Lung (tissue), 12 donors: ENCODE measurements around the gene VCAN. TPM values are rescaled to one million over a fixed set of nuclear protein-coding genes. Genes with fewer than 3 reads are reported as not detected.

Source experiments
- ATAC-seq: fragments of 200-7000 bp; cut with Tn5 transposase; one replicate; pipeline ENCODE4 v1.9.1; 2020; ENCODE audit warnings: moderate number of reproducible peaks; ENCODE audit not compliant: insufficient read depth, low FRiP score
- DNase-seq, 3 donors: peaks; one replicate each; pipeline ENCODE4 v3.0.0-alpha.2; 2013 to 2017
- H3K27ac ChIP-seq, 2 donors: one replicate each; pipeline ENCODE4 v1.5.1; 2013; ENCODE audit warnings: mild to moderate bottlenecking in 2 of 2, moderate library complexity in 2 of 2, control low read depth in 1 of 2, inconsistent platforms in 1 of 2, low read depth in 1 of 2, low read length in 1 of 2
- H3K27me3 ChIP-seq, 3 donors: one replicate each; pipeline ENCODE4 v1.5.1; 2013; ENCODE audit warnings: low read length in 2 of 3; ENCODE audit not compliant: control insufficient read depth in 3 of 3, insufficient read depth in 3 of 3
- H3K36me3 ChIP-seq, 4 donors: one replicate each; pipeline ENCODE4 v1.5.1; 2013; ENCODE audit warnings: low read length in 4 of 4, mild to moderate bottlenecking in 1 of 4, moderate library complexity in 1 of 4; ENCODE audit not compliant: control insufficient read depth in 4 of 4, insufficient read depth in 4 of 4
- H3K4me1 ChIP-seq, 5 donors: one replicate each; pipeline ENCODE4 v1.5.1; 2013; ENCODE audit warnings: low read length in 5 of 5, mild to moderate bottlenecking in 2 of 5, moderate library complexity in 1 of 5; ENCODE audit not compliant: control insufficient read depth in 5 of 5, insufficient read depth in 5 of 5
- H3K4me3 ChIP-seq: one replicate; pipeline ENCODE4 v1.5.1; 2013; ENCODE audit warnings: mild to moderate bottlenecking, control low read depth, moderate library complexity
- H3K9ac ChIP-seq, 2 donors: one replicate each; pipeline ENCODE4 v1.5.1; 2013; ENCODE audit warnings: low read length in 2 of 2, control low read depth in 1 of 2; ENCODE audit not compliant: insufficient read depth in 1 of 2
- H3K9me3 ChIP-seq, 4 donors: one replicate each; pipeline ENCODE4 v1.5.1; 2013; ENCODE audit warnings: low read length in 3 of 4, mild to moderate bottlenecking in 1 of 4, moderate library complexity in 1 of 4; ENCODE audit not compliant: control insufficient read depth in 4 of 4, insufficient read depth in 3 of 4
- WGBS, 2 donors: extraction: QIAGEN DNeasy Blood & Tissue Kit; methylation state at CpG; one replicate each; pipeline ENCODE4 v1.1.7; 2013; 5-methylcytosine and 5-hydroxymethylcytosine counted together
- polyA plus RNA-seq, 2 donors: library from polyadenylated mRNA; stranded (reverse); fragments of 200-250 nt; gene quantifications; one replicate each; pipeline ENCODE4 v1.2.1, GENCODE V29; 2013
- total RNA-seq, 2 donors: library from RNA; depleted of rRNA in 1 of 2; stranded (reverse); fragments of >200 nt in 1 of 2; gene quantifications; one replicate each; pipeline ENCODE4 v1.2.1, GENCODE V29; 2014 to 2021
- TF ChIP-seq, protein P1 (sequence below): IDR thresholded peaks from 2 replicates; pipeline ENCODE4 v1.5.1; 2012; ENCODE audit warnings: mild to moderate bottlenecking; ENCODE audit errors: control extremely low read depth, extremely low read depth
- donor health status: control.
- donor health status: control.
- donor health status: Bipolar disorder and iron deficiency.
- donor health status: healthy.
- donor health status: DM: yes; HTN: yes; CAD: no.

Gene VCAN
- total and polyA plus RNA-seq, 4 donors: 11.6 to 276 (median 156) TPM

DNA sequence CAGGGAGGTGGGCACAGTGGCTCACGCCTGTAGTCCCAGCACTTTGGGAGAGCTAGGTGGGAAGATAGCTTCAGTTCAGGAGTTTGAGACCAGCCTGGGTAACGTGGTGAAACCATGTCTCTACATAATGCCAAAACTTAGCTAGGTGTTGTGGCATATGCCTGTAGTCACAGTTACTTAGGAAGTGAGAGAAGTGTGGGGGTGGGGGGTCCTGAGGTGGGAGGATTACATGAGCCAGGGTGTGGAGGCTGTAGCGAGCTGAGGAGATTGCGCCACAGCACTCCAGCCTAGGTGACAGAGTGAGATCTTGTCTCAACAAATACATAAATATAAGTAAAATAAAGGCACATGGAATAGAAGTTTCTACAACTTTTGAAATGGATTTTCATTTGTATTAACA lies 23.1 kb downstream of the VCAN start:
- 79 to 81% methylated on average over 4 of the region's 4 CpGs for WGBS, 2 donors
- Histone ChIP-seq H3K9ac (no peak overlapping the region), H3K4me3 (no peak overlapping the region), H3K9me3 (no peaks in the 10 kb centered on the region), H3K27ac (no peak overlapping the region), H3K27me3 (no peaks in the 10 kb centered on the region), H3K4me1 (peaks cover 0 to 4% (median 0%) of the 10 kb centered on the region in 5 donors), H3K36me3 (peaks cover 0 to 71% (median 22%) of the 10 kb centered on the region in 4 donors)
- ATAC-seq: no peak
- TF ChIP-seq, protein P1, sequence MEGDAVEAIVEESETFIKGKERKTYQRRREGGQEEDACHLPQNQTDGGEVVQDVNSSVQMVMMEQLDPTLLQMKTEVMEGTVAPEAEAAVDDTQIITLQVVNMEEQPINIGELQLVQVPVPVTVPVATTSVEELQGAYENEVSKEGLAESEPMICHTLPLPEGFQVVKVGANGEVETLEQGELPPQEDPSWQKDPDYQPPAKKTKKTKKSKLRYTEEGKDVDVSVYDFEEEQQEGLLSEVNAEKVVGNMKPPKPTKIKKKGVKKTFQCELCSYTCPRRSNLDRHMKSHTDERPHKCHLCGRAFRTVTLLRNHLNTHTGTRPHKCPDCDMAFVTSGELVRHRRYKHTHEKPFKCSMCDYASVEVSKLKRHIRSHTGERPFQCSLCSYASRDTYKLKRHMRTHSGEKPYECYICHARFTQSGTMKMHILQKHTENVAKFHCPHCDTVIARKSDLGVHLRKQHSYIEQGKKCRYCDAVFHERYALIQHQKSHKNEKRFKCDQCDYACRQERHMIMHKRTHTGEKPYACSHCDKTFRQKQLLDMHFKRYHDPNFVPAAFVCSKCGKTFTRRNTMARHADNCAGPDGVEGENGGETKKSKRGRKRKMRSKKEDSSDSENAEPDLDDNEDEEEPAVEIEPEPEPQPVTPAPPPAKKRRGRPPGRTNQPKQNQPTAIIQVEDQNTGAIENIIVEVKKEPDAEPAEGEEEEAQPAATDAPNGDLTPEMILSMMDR: no peak
- DNase-seq: no peak

DNA sequence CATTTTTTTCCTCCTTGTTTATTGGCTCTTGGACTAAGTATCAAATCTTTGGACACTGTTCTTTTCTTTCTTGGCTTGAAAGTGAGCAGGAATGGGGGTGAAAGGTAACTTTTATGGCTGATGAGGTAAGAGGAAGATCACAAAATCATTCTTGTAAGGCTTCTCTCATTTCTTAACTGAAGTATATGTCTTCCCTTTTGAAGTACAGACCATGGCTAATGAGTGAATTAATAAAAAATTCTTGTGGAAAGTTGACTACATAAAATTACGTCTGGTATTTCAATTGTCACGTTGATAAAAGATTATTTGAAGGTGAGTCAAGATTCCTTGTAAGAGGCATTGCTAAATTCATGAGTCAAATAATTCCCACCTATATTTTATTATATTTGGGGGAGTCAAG lies 25.1 kb downstream of the VCAN start:
- WGBS, 2 donors: 91 to 92% methylated on average over 2 of the region's 2 CpGs
- no peak overlapping the region for H3K9ac ChIP-seq
- DNase-seq: no peak
- peaks cover 0 to 70% (median 23%) of the 10 kb centered on the region in 4 donors for H3K36me3 ChIP-seq
- H3K4me1 ChIP-seq: peaks cover 0 to 4% (median 0%) of the 10 kb centered on the region in 5 donors
- ATAC-seq: no peak
- H3K4me3 ChIP-seq: no peak overlapping the region
- TF ChIP-seq, protein P1: no peak
- no peaks in the 10 kb centered on the region for H3K9me3 ChIP-seq
- no peak overlapping the region for H3K27ac ChIP-seq
- no peaks in the 10 kb centered on the region for H3K27me3 ChIP-seq

DNA sequence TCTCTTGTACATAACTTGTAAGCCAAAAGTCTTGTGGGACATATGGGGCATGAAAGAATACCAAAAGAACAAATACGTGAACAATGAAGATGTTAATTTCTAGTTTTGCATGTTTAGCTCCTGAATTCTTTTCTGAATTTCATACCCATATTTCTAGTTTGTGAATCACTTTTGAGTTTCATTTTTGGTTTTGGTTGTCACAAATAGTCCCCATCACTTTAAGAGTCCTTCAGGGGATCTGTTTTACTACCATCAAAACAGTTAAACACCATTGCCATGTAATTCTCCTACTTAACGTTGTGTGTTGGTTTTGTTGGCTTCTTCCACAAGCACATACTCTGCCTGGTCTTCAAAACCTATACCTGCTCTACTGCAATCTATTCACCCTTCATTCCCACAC lies 27.0 kb downstream of the VCAN start:
- ATAC-seq (no peak), DNase-seq (no peak)
- no peaks in the 10 kb centered on the region for H3K27me3 ChIP-seq
- H3K9me3 ChIP-seq: no peaks in the 10 kb centered on the region
- peaks cover 0 to 4% (median 0%) of the 10 kb centered on the region in 5 donors for H3K4me1 ChIP-seq
- no peak overlapping the region for H3K4me3 ChIP-seq
- H3K9ac ChIP-seq: no peak overlapping the region
- H3K27ac ChIP-seq: no peak overlapping the region
- TF ChIP-seq, protein P1: no peak
- H3K36me3 ChIP-seq: peaks cover 0 to 59% (median 20%) of the 10 kb centered on the region in 4 donors
- 88 to 94% methylated on average over 2 of the region's 2 CpGs for WGBS, 2 donors

DNA sequence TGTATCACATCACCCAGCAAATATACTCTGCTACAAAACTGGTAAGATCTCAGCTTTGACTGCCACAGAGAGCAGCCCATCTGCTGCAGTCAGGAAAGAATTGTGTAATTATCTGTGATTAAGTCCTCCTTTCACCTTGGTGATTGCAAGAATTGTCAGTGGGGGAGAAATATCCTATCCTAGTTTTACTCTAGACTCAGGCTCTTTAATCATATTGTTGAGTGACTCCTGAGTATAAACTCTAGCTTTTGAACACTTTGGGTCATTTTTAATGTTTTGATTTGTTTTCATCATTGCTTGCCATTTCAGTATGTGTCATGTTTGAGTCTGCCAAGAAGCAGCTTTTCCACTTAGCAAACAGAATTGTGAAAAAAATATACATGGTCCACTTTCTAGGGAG lies 32.1 kb downstream of the VCAN start:
- Histone ChIP-seq H3K4me1 (peaks cover 0 to 4% (median 0%) of the 10 kb centered on the region in 5 donors), H3K9me3 (peaks cover 0 to 4% (median 0%) of the 10 kb centered on the region in 4 donors), H3K27ac (no peak overlapping the region), H3K4me3 (no peak overlapping the region), H3K27me3 (no peaks in the 10 kb centered on the region), H3K36me3 (peaks cover 0 to 44% (median 19%) of the 10 kb centered on the region in 4 donors), H3K9ac (no peak overlapping the region)
- ATAC-seq: no peak
- DNase-seq: no peak
- TF ChIP-seq, protein P1: no peak
